IMR-90 (cell line): ENCODE data around the gene DSG3. TPM values are rescaled to one million over a fixed set of nuclear protein-coding genes. Genes with fewer than 3 reads are reported as not detected.

Experiments
- ATAC-seq: fragments of 200-7000 bp; cut with Tn5 transposase; 2 replicates; pipeline ENCODE4 v1.9.1; 2020; ENCODE audit warnings: low read depth, mild to moderate bottlenecking, moderate library complexity
- BruUV-seq: library from RNA; stranded (reverse); fragments of 400-500 nt; replicated peaks from 2 replicates; lab custom pipeline; 2021; lab: Mats Ljungman, UMichigan
- CTCF ChIA-PET: fragments of 300-600 bp; formaldehyde crosslinking; extraction: SDS; loops from one replicate; lab custom pipeline; 2021; ENCODE audit warnings: antibody characterized with exemption; lab: Yijun Ruan, JAX
- POLR2A ChIA-PET: fragments of 300-600 bp; sonication (Branson Sonifier 250); formaldehyde crosslinking; loops from one replicate; lab custom pipeline; 2022; ENCODE audit warnings: antibody characterized with exemption; ENCODE audit not compliant: unreplicated experiment; lab: Charles Lee
- DNase-seq: peaks from one replicate; pipeline ENCODE4 v3.0.0; 2013
- H2AFZ ChIP-seq: replicated peaks from 2 replicates; pipeline ENCODE3; 2013; ENCODE audit warnings: low read length, mild to moderate bottlenecking; ENCODE audit not compliant: poor library complexity
- H2AK5ac ChIP-seq: 2 replicates; pipeline ENCODE4 v1.6.1; 2013; ENCODE audit warnings: low read depth, low read length, inconsistent platforms
- H2AK9ac ChIP-seq: replicated peaks from 2 replicates; pipeline ENCODE3; 2013; ENCODE audit warnings: mild to moderate bottlenecking, low read depth, low read length, moderate library complexity; ENCODE audit not compliant: poor library complexity
- H2BK120ac ChIP-seq: 2 replicates; pipeline ENCODE4 v1.6.1; 2013; ENCODE audit warnings: low read depth, low read length, inconsistent platforms
- H2BK15ac ChIP-seq: 3 replicates; pipeline ENCODE4 v1.6.1; 2013; ENCODE audit warnings: low read depth, low read length, inconsistent platforms
- H2BK20ac ChIP-seq: 2 replicates; pipeline ENCODE4 v1.6.1; 2013; ENCODE audit warnings: low read depth, mild to moderate bottlenecking, inconsistent platforms, low read length, moderate library complexity
- H2BK5ac ChIP-seq: 2 replicates; pipeline ENCODE4 v1.6.1; 2013; ENCODE audit warnings: mild to moderate bottlenecking, low read depth, low read length, inconsistent platforms; ENCODE audit not compliant: poor library complexity, severe bottlenecking
- H3K14ac ChIP-seq: replicated peaks from 2 replicates; pipeline ENCODE4 v1.6.1; 2013; ENCODE audit warnings: low read depth, low read length, inconsistent platforms
- H3K18ac ChIP-seq: 2 replicates; pipeline ENCODE4 v1.6.1; 2013; ENCODE audit warnings: low read depth, low read length, control low read depth
- H3K23ac ChIP-seq: 2 replicates; pipeline ENCODE4 v1.6.1; 2013; ENCODE audit warnings: low read depth, low read length, inconsistent platforms
- H3K27ac ChIP-seq: 2 replicates; pipeline ENCODE4 v1.5.1; 2013; ENCODE audit warnings: mild to moderate bottlenecking, control low read depth, low read length; ENCODE audit not compliant: insufficient read depth
- H3K27me3 ChIP-seq: 2 replicates; pipeline ENCODE4 v1.6.1; 2013; ENCODE audit warnings: low read length; ENCODE audit not compliant: control insufficient read depth, insufficient read depth
- H3K36me3 ChIP-seq: 2 replicates; pipeline ENCODE4 v1.6.1; 2013; ENCODE audit warnings: low read length, mixed read lengths; ENCODE audit not compliant: control insufficient read depth, insufficient read depth
- H3K4ac ChIP-seq: 2 replicates; pipeline ENCODE4 v1.6.1; 2013; ENCODE audit warnings: low read depth, low read length, inconsistent platforms
- H3K4me1 ChIP-seq: 2 replicates; pipeline ENCODE4 v1.6.1; 2013; ENCODE audit warnings: low read length, mixed read lengths; ENCODE audit not compliant: control insufficient read depth, insufficient read depth
- H3K4me2 ChIP-seq: 2 replicates; pipeline ENCODE4 v1.6.1; 2013; ENCODE audit warnings: low read depth, mild to moderate bottlenecking, control low read depth, low read length, moderate library complexity
- H3K4me3 ChIP-seq: 2 replicates; pipeline ENCODE4 v1.5.1; 2013; ENCODE audit warnings: low read depth, mild to moderate bottlenecking, control low read depth, low read length, moderate library complexity; ENCODE audit not compliant: insufficient read depth
- H3K56ac ChIP-seq: 2 replicates; pipeline ENCODE4 v1.6.1; 2013; ENCODE audit warnings: low read length, inconsistent platforms; ENCODE audit not compliant: insufficient read depth; ENCODE audit errors: extremely low read depth
- H3K79me1 ChIP-seq, 2 experiments: 2 replicates each; pipeline ENCODE4 v1.6.1; 2013; ENCODE audit warnings: low read length in 2 of 2, inconsistent platforms in 1 of 2, low read depth in 1 of 2
- H3K9ac ChIP-seq: 2 replicates; pipeline ENCODE4 v1.6.1; 2013; ENCODE audit warnings: low read depth, low read length, control low read depth
- H3K9me1 ChIP-seq: 2 replicates; pipeline ENCODE4 v1.6.1; 2013; ENCODE audit warnings: low read length, inconsistent platforms; ENCODE audit not compliant: insufficient read depth
- H3K9me3 ChIP-seq: 2 replicates; pipeline ENCODE4 v1.6.1; 2013; ENCODE audit warnings: low read length; ENCODE audit not compliant: control insufficient read depth, insufficient read depth
- H4K20me1 ChIP-seq: 2 replicates; pipeline ENCODE4 v1.6.1; 2013; ENCODE audit warnings: low read length, inconsistent platforms; ENCODE audit not compliant: insufficient read depth
- H4K5ac ChIP-seq: 2 replicates; pipeline ENCODE4 v1.6.1; 2013; ENCODE audit warnings: mild to moderate bottlenecking, low read depth, low read length, control low read depth
- H4K8ac ChIP-seq, 2 experiments: 2 replicates each; pipeline ENCODE4 v1.6.1; 2013; ENCODE audit warnings: low read depth in 2 of 2, low read length in 2 of 2, control low read depth in 1 of 2, inconsistent platforms in 1 of 2
- H4K91ac ChIP-seq: 2 replicates; pipeline ENCODE4 v1.6.1; 2013; ENCODE audit warnings: low read depth, low read length, inconsistent platforms; ENCODE audit not compliant: insufficient read depth
- BHLHE40 ChIP-seq: fragments of 150-350 bp; IDR thresholded peaks from 2 replicates; pipeline ENCODE4 v1.6.1; 2016; ENCODE audit warnings: mild to moderate bottlenecking, low read depth, low read length
- CEBPB ChIP-seq: IDR thresholded peaks from 2 replicates; pipeline ENCODE4 v1.6.1; 2012; ENCODE audit warnings: low read depth, low read length, improper control_type of control experiment
- CHD1 ChIP-seq: IDR thresholded peaks from 2 replicates; pipeline ENCODE4 v1.6.1; 2012; ENCODE audit warnings: low read depth, low read length, improper control_type of control experiment
- FOS ChIP-seq: fragments of 150-350 bp; IDR thresholded peaks from 2 replicates; pipeline ENCODE4 v1.6.1; 2016; ENCODE audit warnings: low read depth, low read length
- MAFK ChIP-seq: IDR thresholded peaks from 2 replicates; pipeline ENCODE4 v1.6.1; 2012; ENCODE audit warnings: low read depth, low read length, improper control_type of control experiment
- MXI1 ChIP-seq: IDR thresholded peaks from 2 replicates; pipeline ENCODE4 v1.6.1; 2012; ENCODE audit warnings: low read depth, mild to moderate bottlenecking, low read length, moderate library complexity, borderline replicate concordance
- NFE2L2 ChIP-seq: fragments of 150-350 bp; IDR thresholded peaks from 2 replicates; pipeline ENCODE4 v1.6.1; 2016; ENCODE audit warnings: low read depth, mild to moderate bottlenecking, low read length
- RAD21 ChIP-seq: IDR thresholded peaks from 2 replicates; pipeline ENCODE4 v1.6.1; 2012; ENCODE audit warnings: low read length, improper control_type of control experiment
- RCOR1 ChIP-seq: IDR thresholded peaks from 2 replicates; pipeline ENCODE4 v1.6.1; 2012; ENCODE audit warnings: mild to moderate bottlenecking, low read length, improper control_type of control experiment; ENCODE audit not compliant: insufficient replicate concordance
- SMC3 ChIP-seq: fragments of 150-350 bp; IDR thresholded peaks from 2 replicates; pipeline ENCODE4 v1.6.1; 2016; ENCODE audit warnings: low read depth, mild to moderate bottlenecking, antibody characterized with exemption, low read length, moderate library complexity
- WGBS, 2 experiments: methylation state at CpG; one replicate each; pipeline versions ENCODE4 v1.1.5 to v1.1.7; 2013; ENCODE audit warnings: missing lambda C conversion rate in 2 of 2; ENCODE audit not compliant: insufficient read length in 1 of 2; ENCODE audit errors: extremely low coverage in 2 of 2; 5-methylcytosine and 5-hydroxymethylcytosine counted together
- dilution Hi-C: fragments of 300-500 bp; cut with HindIII; formaldehyde crosslinking; loops from one replicate; pipeline ENCODE4 v1.14.3; 2018; ENCODE audit warnings: low sequenced_read_pairs; ENCODE audit not compliant: unreplicated experiment
- in situ Hi-C: fragments of 300-500 bp; cut with MboI; formaldehyde crosslinking; loops from 3 replicates; pipeline ENCODE4 v1.14.3; 2019; ENCODE audit warnings: low sequenced_read_pairs, inconsistent platforms, mixed read lengths
- intact Hi-C: fragments of 100-400 bp; cut with micrococcal nuclease; formaldehyde crosslinking; loops from 2 replicates; pipeline ENCODE4 v1.10.0; 2022
- polyA plus RNA-seq, 3 experiments: library from polyadenylated mRNA; depleted of rRNA; stranded (reverse); fragments of >200 nt; gene quantifications; 2 replicates each; pipeline ENCODE4 v1.2.3, GENCODE V29; 2012; ENCODE audit warnings: low replicate concordance in 1 of 3
- total RNA-seq: library from RNA; depleted of rRNA; stranded (reverse); fragments of >200 nt; gene quantifications from 2 replicates; pipeline ENCODE4 v1.2.3, GENCODE V29; 2012
- TF ChIP-seq, protein P1 (sequence below): fragments of 150-350 bp; IDR thresholded peaks from 2 replicates; pipeline ENCODE4 v1.6.1; 2017; ENCODE audit warnings: mild to moderate bottlenecking, antibody characterized with exemption, low read length, low read depth
- TF ChIP-seq, protein P2 (sequence below): fragments of 150-350 bp; IDR thresholded peaks from 2 replicates; pipeline ENCODE4 v1.6.1; 2016; ENCODE audit warnings: low read depth, mild to moderate bottlenecking, low read length, moderate library complexity, borderline replicate concordance

DSG3 gene
- total and polyA plus RNA-seq, 2 of the 4 experiments (the other 2 are of a cell fraction) = not detected

DNA sequence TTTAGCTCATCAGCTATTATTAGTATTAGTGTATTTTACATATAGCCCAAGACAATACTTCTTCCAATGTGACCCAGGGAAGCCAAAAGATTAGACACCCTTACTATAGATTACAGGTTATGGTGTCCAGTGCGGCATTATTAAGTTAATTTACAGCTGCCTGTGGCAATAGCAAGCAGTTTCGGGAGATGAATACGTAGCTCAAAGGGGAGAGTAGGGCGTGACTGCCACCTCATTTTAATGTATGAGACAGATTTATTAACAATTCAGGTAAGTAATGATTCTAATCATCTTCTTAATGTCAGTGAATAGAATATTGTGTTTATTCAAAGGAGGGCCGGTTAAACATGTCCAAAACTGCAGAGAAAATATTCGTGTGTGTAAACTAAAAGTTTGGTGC, 6.8 kb upstream of the DSG3 start:
- Histone ChIP-seq H2AFZ (no peak overlapping the region), H4K91ac (no peak overlapping the region), H3K27ac (no peak overlapping the region), H3K9me1 (no peaks in the 10 kb centered on the region), H2AK9ac (no peak overlapping the region), H4K5ac (no peak overlapping the region), H3K23ac (no peak overlapping the region), H3K4me3 (no peak overlapping the region), H2BK15ac (no peak overlapping the region), H3K4ac (no peak overlapping the region), H3K9me3 (no peaks in the 10 kb centered on the region; the same call in 1 of the 2 replicates), H3K14ac (no peak overlapping the region), H2AK5ac (no peak overlapping the region), H4K20me1 (no peaks in the 10 kb centered on the region), H3K27me3 (no peaks in the 10 kb centered on the region), H4K8ac (no peak overlapping the region), H3K18ac (no peak overlapping the region), H3K36me3 (no peaks in the 10 kb centered on the region), H3K56ac (no peak overlapping the region), H3K4me2 (no peak overlapping the region), H2BK20ac (no peak overlapping the region), H2BK120ac (no peak overlapping the region), H2BK5ac (no peak overlapping the region), H3K79me1 (no peaks in the 10 kb centered on the region), H3K9ac (no peak overlapping the region), H3K4me1 (no peaks in the 10 kb centered on the region)
- TF ChIP-seq NFE2L2 = no peak
- TF ChIP-seq MAFK = no peak
- TF ChIP-seq, protein P1, sequence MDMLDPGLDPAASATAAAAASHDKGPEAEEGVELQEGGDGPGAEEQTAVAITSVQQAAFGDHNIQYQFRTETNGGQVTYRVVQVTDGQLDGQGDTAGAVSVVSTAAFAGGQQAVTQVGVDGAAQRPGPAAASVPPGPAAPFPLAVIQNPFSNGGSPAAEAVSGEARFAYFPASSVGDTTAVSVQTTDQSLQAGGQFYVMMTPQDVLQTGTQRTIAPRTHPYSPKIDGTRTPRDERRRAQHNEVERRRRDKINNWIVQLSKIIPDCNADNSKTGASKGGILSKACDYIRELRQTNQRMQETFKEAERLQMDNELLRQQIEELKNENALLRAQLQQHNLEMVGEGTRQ = no peak
- no peak for TF ChIP-seq SMC3
- TF ChIP-seq CHD1 = no peak
- no peak for TF ChIP-seq FOS
- no peak for TF ChIP-seq MXI1
- TF ChIP-seq RCOR1 = no peak
- TF ChIP-seq BHLHE40 = no peak
- TF ChIP-seq, protein P2, sequence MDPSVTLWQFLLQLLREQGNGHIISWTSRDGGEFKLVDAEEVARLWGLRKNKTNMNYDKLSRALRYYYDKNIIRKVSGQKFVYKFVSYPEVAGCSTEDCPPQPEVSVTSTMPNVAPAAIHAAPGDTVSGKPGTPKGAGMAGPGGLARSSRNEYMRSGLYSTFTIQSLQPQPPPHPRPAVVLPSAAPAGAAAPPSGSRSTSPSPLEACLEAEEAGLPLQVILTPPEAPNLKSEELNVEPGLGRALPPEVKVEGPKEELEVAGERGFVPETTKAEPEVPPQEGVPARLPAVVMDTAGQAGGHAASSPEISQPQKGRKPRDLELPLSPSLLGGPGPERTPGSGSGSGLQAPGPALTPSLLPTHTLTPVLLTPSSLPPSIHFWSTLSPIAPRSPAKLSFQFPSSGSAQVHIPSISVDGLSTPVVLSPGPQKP = no peak
- TF ChIP-seq CEBPB = no peak
- TF ChIP-seq RAD21 = no peak
- WGBS, 2 experiments = no CpG with 5 or more reads among the region's 6 CpGs
- intact Hi-C loops (no loop called here), dilution Hi-C loops (no loop called here), in situ Hi-C loops (no loop called here)
- BruUV-seq = no TSS peak
- CTCF ChIA-PET = no interaction called here
- DNase-seq (no peak), ATAC-seq (no peak)
- POLR2A ChIA-PET = no interaction called here
